HG03135 (cell line): ENCODE data around the gene POLR2C.
"Not testable (repeated sequence)": the region's sequence is repeated elsewhere in the genome, so short reads cannot be mapped to it uniquely, and the experiment has no call there.

Experiments used
- ATAC-seq: cut with Tn5 transposase; IDR thresholded peaks from one replicate; pipeline ENCODE4 v1.9.1; 2021; ENCODE audit warnings: mild to moderate bottlenecking, moderate library complexity; ENCODE audit not compliant: unreplicated experiment

Gene POLR2C

DNA sequence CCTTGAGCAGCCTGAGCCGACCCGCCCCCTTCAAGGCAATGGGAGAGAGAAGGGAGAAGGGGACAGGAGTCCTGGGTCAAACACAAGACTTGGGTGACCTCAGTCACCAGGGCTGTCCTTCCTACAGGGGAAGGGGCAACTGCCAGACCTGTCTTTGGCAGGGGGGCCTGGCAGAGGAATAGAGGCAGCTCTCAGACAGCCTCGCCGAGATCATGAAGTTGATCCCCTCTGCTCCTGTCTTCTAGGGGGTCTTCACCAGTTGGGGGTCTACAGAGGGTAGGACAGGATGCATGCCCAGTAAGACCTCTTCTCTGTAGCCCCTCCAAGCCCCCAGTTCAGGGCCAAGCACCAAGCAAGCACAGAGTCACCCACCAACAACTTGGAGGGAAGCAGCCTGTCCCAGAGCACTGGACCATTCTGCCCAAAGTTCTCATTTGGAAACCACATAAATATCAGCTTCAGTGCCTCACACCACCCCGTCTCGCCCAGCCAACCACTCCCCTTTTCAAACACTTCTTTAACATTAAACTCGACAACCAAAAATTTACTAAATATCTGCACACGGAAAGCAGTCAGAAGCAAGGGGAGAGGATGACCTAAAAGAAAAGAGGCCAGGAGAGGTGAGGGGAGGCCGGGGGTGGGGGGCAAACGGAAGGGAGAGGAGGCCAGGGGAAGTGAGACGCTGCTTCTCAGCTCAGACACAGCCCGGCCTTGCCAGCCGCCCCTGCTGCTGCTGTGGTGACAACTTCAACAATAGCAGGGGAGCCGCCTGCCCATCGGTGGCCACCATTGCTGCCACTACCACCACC lies 16.1 kb downstream of the POLR2C start:
- ATAC-seq = no peak

DNA sequence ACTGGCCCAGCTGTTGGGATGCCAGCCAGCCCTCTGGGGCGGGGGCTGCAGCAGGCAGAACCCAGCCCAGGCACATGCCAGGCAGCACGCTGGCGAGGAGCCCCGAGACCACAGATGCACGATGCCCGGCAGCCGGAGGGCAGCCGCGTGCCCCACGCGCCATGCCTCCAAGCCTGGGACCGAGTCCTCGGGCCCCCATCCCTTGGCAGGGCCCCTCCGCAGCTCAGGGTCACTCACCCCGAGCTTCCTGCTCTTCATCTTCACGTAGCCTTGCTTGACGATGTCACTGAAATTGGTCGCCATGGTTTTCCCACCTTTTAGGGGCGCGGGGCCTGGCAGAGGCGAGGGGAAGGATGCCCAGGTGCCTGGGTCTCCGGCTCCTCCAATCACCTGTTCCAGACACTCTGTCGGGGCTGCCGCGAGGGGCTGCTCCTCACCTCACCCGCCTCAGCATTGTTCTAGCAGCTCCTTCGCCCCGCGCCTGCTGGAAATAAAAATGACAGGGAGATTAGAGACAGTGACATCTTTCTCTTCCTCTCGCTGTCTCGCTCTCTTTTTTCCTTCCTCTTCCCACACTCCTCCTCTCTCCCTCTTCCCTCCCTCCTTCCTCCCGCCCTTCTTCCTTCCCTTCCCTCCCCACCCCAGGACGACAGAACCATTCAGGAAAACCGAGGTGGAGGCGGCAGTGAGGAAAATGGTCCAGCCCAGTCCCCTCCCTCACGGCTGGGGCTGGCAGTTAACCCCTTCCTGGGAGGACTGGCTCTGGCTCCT lies 16.9 kb downstream of the POLR2C start:
- ATAC-seq = no peak

DNA sequence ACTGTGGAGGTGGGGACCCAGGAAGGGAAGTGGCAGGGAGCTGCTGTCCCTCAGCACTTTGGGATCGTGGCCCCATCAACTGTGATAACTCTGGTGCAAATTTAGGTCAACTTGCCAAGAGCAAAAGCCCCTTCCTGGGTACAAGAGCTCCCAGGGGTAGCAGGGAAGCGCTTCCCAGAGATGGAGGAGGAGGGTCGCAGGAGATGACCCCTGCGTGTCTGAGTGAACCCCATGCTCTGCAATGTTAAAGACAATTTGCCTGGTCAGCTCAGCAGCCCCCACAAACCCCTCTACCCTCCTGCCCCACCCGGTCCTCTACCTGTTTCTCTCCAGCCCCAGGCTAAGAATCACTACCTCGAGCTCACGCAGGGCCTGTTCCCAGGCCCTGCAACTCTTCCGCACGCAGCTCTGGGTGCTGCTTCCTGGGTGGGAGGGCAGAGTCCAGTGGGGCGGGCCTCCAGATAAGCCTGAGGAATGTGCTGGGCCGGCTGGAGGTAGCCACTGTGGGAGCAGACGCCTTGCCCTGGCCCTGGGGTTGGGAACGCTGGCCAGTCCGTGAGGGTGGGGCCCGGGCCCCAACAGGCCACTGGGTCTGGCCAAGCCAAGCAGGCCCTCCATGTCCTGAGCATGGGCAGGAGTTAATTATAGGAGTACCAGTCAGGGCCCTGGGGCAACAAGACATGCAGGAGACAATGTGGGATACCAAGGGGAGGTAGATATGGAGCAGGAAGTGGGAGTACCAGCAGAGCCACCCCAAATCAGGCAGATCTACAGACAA lies 17.7 kb downstream of the POLR2C start:
- no peak for ATAC-seq

DNA sequence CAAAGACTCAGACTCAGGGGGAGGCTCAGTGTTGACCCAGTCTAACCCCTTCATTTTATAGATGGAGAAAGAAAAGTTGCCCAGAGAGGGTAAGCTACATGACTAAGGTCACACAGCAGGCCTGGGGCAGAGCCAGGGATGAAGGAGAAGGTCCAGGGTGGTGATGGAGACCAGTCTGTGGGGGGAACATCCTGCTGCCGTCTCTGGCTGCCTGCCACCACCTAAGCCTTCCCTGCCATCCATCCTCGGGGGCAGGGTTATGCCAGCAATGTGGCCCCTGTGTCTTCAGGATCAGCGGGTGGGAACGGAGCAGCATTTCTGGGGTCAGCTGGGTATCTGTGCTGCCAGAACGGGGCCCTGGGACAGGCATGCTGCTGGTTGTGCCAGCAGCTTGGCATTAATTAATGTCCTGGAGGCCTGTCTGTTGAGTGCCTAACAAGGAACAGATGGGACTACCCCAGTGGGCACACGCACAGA lies 18.3 kb downstream of the POLR2C start:
- ATAC-seq = no peak

DNA sequence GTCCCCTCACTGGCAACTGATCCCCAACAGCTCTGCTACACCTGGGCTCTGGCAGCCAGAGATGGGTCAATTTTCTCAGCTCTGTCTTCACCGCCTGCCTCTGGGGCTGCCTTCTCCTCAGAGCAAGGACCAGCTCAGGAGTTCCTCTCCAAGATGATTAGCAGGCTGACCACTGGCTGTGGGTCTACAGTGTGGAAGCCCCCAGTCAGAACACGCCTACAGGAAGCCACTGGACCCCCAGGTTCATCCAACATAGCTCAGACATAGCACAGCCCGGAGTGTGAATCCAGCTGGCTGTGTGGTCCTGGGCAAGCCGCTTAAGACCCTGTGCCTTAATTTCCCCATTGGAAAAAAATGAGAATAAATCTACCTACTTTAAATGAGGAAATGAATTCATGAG lies 18.9 kb downstream of the POLR2C start:
- no peak for ATAC-seq

DNA sequence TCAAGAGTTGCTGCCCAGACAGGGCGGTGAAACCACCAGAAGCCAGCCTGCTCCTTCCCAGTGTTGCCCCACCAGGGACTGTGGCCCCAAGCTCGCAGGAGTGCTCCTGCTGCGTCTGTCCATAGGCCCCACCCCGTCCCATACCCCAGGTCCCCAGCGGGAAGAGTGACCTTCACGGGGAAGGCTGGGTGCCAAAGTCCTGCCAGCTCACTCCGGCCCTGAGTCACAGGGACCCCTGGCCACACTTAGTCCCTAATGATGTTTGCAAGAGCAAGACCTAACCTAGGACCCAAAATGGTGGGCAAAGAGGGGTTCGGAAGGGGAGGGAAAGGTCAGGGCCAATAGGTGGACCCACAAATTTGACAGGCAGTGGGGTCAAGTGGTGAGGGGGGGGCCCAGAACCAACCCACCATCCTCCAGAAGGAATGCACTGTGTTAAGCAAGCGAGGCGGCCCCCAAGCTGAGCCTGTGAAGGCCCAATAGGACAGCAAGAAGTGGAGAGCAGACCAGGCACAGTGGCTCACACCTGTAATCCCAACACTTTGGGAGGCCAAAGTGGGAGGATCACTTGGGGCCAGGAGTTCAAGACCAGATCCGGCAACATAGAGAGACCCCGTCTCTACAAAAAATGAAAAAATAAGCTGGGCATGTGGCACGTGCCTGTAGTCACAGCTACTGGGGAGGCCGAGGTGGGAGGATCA lies 20.5 kb downstream of the POLR2C start:
- ATAC-seq = no peak

DNA sequence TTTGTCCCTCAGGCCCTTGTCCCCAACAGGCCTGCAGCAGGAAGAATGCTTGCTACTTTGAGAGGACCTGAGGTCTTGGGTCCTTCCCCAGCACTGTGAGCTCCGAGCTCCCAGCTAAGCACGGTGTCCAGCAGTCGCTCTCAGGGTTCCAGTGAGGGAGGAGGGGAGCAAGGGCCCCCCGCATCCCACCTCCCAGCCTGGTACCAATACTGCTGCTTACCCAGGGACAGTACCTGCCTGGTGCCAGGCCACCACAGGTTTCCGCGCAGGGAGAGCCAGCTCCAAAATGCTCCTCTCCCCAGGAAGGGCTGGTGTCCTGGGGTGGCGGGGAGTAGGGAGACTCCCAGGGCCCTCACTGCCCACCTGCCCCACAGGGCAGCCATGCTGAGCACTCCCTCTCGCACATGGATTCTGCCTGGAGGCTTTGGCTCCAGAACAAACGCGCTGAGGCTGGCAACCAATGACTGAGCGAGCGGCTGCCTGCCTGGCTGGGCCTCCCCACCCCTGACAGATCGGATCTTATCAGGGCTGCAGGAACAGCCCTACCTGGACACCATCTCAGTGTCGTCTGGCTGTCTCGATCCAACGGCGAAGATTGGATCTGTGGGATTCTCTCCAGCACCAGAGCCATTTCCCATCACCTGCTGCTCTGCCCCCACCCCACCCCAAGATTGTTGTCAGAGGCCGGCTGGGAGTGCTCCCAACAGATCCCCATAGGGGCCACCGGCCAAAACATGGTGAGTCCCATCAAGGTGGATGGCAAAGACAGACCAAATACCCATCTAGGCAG lies 21.4 kb downstream of the POLR2C start:
- no peak for ATAC-seq

DNA sequence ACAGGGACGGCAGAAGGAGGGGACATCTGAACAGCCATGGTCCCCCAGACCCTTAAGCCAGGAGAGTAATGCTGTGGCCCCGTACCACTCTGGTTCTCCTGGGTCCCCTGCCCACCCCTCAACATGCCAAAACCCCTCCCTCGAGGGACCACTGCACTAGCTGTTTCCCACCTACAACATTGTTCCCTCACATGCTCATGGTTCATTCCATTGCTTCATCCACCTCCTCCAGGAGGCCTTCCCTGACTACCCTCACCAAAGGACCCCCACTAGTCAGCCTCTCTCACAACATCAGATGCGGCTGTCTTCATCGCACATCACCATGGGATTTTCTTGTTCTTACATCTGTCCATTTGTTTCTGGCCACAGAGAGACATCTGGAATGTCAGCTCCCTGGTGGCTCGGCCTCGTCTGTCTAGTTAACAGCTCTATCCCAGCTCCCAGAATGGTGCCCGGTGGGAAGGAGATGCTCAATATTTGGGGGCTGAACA lies 22.1 kb downstream of the POLR2C start:
- ATAC-seq = no peak

DNA sequence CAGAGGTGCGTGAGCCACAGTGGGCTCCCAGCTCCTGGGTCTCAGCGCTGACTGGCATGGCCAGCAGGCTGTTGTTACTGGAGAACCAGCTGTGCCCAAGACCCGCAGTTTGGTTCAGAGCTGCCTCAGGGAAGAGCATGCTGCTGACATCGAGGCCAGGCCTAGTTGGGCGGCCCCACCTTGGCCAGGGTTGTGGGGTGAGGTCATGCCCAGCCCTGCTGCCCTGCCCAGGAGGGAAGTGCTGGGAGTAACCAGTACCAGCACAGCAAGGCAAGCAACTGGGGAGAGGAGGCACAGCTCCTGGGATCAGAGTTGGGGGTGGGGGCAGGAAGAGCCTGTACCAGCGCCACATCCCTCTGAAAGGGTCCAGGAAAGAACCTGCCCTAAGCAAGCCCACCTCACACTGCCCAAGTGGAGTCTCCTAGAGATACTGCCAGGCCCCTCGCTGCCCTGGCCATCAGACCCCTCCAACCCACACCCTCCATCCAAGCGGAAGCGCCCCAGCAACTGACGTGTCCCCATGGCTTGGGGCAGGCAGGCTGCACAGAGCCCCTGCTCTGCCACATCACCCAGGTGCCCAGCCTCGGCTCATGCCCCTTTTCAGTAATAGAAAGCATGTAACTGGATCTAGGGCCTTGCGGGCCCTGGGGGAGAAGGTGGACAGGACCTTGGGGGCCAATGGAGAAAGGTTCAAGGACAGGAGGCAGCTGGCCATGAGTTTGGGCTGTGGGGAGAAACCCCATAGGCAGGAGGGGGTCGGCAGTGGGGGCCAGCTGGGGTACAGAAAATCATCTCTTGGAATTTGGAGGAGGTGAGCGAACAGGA lies 22.8 kb downstream of the POLR2C start:
- no peak for ATAC-seq

DNA sequence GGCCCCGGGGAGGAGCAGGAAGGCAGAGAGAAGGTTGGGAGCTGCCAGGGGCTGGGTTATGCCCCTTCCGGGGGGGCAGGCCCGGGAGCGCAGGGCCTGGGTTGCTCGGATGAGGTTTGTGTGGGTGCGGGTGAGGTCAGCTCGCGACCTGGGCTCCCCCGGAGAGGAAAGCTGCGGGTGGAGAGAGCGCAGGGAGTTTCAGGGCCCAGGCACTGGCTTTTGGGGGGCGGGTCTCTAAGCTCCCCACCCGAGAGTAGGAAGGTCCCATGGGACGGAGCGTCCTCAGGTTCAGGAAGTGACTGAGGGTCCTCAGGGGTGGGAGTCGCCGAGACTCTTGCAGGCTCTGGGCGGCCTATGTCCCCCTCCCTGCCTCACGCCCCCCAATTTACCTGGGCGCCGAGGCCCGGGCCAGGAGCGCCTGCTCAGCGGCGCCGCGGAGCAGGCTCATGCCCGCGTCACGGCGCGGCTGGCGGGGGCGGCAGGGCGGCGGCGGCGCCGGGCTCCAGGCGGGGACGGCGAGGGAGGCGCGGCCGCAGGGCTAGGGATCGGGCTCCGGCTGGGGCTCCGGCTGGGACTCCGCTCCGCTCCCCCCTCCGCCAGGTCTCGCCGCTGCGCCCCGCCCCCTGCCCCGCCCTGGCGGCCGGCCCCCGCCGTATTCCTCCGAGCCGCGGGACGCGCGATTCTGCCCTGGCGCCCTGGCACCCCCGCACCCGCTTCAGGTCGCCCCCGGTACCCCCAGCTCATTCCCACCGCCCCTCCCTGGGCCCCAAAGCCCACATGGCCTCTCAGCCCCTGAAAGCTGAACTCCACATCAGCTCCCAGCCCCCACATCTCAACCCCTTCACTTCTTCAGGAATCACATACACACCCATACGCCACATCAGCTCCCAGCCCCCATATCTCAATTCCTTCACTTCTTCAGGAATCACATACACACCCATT lies 23.7 kb downstream of the POLR2C start, which contains the start of gene DOK4:
TSS of gene DOK4 (minus strand) at position 578 of the 942 bp plus-strand sequence. CDS start 6,986 bp downstream, outside the sequence.
- peak; percentile 86 for ATAC-seq

DNA sequence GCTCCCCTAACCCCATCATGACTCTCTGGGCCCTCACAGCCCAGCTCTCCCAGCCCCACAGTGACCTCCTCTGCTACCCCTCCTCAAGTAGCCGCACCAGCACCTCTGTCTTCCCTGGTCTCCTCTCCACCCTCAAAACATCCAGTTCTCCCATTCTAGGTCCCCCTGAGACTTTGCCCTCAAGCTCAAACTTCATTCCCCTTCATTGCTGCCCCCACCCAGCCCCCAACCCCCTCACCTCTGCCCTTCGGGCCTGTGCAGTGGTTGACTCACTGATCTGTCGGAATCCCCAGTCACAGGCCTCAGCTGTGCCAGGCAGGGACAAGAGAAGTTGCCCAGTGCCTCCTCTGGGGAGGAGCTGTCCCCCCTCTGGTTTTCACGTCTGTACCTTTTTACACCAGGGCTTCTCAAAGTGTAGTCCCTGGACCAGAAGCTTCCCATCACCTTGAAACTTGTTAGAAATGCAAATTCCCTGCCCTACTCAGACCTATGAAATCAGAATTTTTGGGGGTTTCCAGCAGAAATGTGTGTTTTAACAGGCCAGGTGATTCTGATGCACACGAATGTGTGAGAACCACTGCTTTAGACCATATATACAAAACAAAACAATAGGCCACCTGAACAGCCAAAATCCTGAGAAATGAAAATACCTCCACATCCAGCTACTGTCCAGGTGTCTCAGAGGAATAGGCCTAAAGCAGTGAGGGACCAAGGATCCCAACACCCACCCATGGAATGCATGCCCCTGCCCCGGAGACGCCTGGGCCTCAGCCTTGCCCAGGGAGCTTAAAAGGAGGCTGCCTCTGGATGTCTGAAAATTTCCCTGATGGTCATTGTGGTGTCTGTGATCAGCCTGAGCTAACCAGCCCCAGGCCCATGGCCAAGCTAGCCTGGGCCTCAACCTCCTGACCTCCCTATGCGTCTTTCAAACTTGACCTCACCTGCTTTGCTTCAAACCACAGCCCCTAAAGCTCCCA lies 24.7 kb downstream of the POLR2C start:
- ATAC-seq = no peak

DNA sequence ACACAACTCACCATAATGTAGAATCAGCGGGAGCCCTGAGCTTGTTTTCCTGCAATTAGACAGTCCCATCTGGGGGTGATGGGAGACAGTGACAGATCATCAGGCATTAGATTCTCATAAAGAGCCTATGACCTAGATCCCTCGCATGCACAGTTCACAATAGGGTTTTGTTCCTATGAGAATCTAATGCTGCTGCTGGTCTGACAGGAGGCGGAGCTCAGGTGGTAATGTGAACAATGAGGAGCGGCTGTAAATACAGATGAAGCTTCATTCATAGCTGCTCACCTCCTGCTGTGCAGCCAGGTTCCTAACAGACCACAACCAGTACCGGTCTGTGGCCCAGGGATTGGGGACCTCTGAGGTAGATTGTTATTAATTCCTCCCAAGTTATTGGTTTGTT lies 26.8 kb downstream of the POLR2C start:
- no peak for ATAC-seq

DNA sequence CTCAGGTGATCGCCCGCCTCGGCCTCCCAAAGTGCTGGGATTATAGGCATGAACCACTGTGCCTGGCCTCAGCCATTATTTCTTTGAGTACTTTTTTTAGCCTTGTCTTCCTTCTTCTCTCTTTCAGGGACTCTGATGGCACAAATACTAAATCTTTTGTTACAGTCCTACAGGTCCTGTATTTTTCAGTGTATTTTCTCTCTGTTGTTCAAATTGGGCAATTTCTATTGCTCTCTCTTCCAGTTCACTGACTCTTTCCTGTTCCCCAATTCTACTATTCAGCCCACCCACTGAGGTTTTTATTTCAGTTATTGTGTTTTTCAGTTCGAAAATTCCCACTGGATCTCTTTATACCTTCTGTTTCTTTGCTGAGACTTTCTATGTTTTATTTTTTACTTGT lies 31.3 kb downstream of the POLR2C start:
- no peak for ATAC-seq

DNA sequence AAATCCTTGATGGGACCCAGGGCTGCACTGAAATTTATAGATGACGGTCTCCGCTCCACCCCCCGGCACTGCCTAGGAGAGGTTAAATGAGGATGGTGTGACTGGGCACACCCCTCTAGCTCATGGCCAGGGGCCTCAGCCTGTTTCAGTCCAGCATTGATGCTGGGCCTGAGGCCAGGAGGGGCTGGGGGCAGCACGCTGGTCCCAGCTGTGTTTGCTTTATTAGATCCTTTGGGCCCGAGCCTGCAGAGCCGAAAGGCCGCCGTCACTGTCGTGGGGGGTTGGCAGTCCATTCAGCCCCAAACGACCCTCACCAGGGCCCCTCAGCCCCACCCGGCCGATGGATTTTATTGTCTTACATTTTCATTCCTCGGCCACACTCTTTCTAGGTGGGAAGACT lies 34.6 kb downstream of the POLR2C start:
- no peak for ATAC-seq

DNA sequence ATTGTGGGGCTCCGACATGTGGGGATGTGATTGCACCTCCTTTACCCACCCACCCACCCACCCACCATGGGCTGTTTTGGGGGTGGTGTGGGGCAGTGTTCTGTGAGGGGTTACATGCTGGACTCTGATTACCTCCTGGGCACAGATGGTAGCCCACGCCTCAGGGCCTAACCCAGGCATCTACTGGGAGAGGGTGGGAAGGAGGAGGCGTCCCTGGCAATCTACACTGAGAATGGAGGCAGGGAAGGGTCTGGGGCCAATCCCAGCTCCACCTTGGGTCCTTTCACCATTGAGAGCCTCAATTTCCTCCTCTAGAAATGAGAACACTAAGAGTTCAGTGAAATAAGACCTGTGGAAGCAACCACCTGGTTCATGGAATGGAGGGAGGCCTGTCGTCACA lies 35.6 kb downstream of the POLR2C start:
- no peak for ATAC-seq

DNA sequence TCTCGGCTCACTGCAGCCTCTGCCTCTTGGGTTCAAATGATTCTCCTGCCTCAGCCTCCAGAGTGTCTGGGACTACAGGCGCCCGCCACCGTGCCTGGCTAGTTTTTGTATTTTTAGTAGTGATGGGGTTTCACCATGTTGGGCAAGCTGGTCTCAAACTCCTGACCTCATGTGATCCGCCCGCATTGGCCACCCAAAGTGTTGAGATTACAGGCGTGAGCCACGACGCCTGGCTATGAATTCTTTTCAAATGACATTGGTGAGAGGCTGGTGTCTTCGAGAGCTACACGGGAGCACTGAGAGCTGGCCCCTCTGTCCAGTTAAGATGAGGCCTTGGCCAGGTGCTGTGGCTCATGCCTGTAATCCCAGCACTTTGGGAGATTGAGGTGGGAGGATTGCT lies 37.5 kb downstream of the POLR2C start:
- not testable (repeated sequence) for ATAC-seq
